GM12878 (cell line): ENCODE measurements around the gene SCCPDH.

Experiments
- EP300 ChIP-seq, 2 experiments: fragments of 150-350 bp in 1 of 2; IDR thresholded peaks; 2 replicates each; pipeline ENCODE4 v1.6.1; 2011 to 2012; ENCODE audit warnings: low read depth in 2 of 2, low read length in 2 of 2, borderline replicate concordance in 1 of 2, improper control_type of control experiment in 1 of 2, inconsistent platforms in 1 of 2; ENCODE audit not compliant: control insufficient read depth in 1 of 2
- EZH2 ChIP-seq: IDR thresholded peaks from 2 replicates; pipeline ENCODE4 v1.6.1; 2012; ENCODE audit warnings: low read depth, mild to moderate bottlenecking, control low read depth, inconsistent platforms, low read length, borderline replicate concordance; ENCODE audit not compliant: control insufficient read depth
- MXI1 ChIP-seq: fragments of 150-350 bp; IDR thresholded peaks from 2 replicates; pipeline ENCODE4 v1.6.1; 2011; ENCODE audit warnings: low read depth, mild to moderate bottlenecking, inconsistent platforms, low read length, improper control_type of control experiment
- POLR2A ChIP-seq: IDR thresholded peaks from 2 replicates; pipeline ENCODE4 v1.6.1; 2011; ENCODE audit warnings: low read depth, mild to moderate bottlenecking, low read length
- RCOR1 ChIP-seq: conservative IDR thresholded peaks from 2 replicates; pipeline ENCODE4 v1.6.1; 2012; ENCODE audit warnings: low read depth, low read length, improper control_type of control experiment
- SIX5 ChIP-seq: IDR thresholded peaks from 2 replicates; pipeline ENCODE4 v1.6.1; 2011; ENCODE audit warnings: mild to moderate bottlenecking, low read depth, low read length, moderate library complexity; ENCODE audit not compliant: severe bottlenecking
- SREBF2 ChIP-seq: IDR thresholded peaks from 2 replicates; pipeline ENCODE4 v1.6.1; 2012; ENCODE audit warnings: mild to moderate bottlenecking, low read length
- TF ChIP-seq, protein P1 (sequence below), 3 experiments: IDR thresholded peaks in 2 of 3; conservative IDR thresholded peaks in 1 of 3; 2 replicates each; pipeline ENCODE4 v1.5.1; 2011; ENCODE audit warnings: low read depth in 3 of 3, low read length in 3 of 3, mild to moderate bottlenecking in 3 of 3, control low read depth in 2 of 3, moderate library complexity in 2 of 3, inconsistent platforms in 1 of 3, mixed read lengths in 1 of 3; ENCODE audit not compliant: control insufficient read depth in 2 of 3, insufficient read depth in 1 of 3; ENCODE audit errors: extremely low read depth in 1 of 3

DNA sequence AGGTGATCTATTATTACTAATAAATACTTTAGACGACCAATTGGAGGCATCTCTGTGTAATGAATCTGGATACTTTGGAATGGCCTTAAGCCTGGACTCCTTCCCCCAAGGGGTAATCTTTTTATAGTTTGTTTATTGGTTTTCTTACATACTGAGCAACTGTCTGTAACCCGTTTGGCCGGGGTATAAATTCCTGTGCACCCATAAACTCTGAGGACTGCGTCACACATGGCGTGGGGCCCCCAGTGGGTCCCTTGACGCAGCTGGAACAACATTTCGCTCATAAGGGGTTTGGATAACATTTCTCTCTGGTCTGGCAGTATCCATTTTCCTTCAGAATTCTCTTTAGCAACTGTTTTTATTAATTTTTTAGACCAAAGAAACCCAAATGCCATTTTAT lies 26.5 kb downstream of the SCCPDH start:
- TF ChIP-seq RCOR1 (no peak), POLR2A (no peak), SIX5 (no peak), EZH2 (no peak), SREBF2 (no peak), MXI1 (no peak), EP300 (IDR thresholded peaks at IDR 0.05; ENCODE audit: borderline replicate concordance in 1 of 2, control insufficient read depth in 1 of 2, low read depth in 2 of 2, low read length in 2 of 2) (no peak)
- TF ChIP-seq, protein P1, sequence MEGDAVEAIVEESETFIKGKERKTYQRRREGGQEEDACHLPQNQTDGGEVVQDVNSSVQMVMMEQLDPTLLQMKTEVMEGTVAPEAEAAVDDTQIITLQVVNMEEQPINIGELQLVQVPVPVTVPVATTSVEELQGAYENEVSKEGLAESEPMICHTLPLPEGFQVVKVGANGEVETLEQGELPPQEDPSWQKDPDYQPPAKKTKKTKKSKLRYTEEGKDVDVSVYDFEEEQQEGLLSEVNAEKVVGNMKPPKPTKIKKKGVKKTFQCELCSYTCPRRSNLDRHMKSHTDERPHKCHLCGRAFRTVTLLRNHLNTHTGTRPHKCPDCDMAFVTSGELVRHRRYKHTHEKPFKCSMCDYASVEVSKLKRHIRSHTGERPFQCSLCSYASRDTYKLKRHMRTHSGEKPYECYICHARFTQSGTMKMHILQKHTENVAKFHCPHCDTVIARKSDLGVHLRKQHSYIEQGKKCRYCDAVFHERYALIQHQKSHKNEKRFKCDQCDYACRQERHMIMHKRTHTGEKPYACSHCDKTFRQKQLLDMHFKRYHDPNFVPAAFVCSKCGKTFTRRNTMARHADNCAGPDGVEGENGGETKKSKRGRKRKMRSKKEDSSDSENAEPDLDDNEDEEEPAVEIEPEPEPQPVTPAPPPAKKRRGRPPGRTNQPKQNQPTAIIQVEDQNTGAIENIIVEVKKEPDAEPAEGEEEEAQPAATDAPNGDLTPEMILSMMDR (IDR thresholded peaks at IDR 0.05 in 2 of 3, conservative IDR thresholded peaks at IDR 0.05 in 1 of 3; ENCODE audit: control insufficient read depth in 2 of 3, extremely low read depth in 1 of 3, insufficient read depth in 1 of 3, low read depth in 3 of 3, low read length in 3 of 3): no peak
